Subcutaneous adipose tissue (tissue), 4 donors: ENCODE results near the gene QTRT2. TPM values are rescaled to one million over a fixed set of nuclear protein-coding genes. Genes with fewer than 3 reads are reported as not detected.

Source experiments
- CTCF ChIP-seq: fragments of 450-650 bp; IDR thresholded peaks from one replicate; pipeline ENCODE4 v1.5.1; 2016; ENCODE audit warnings: low read depth, mild to moderate bottlenecking, control low read depth, antibody characterized with exemption, moderate library complexity
- total RNA-seq, 4 donors: library from RNA; depleted of rRNA; stranded (reverse); fragments of >200 nt; gene quantifications; one replicate each; pipeline ENCODE4 v1.1.0, GENCODE V29; 2016

Gene QTRT2
- total RNA-seq, 4 donors from 2014 or later = 13.4 to 22.2 (median 18.1) TPM

GRCh38 chr3:114026331-114026730 is 30.2 kb upstream of the QTRT2 start:
- no peak for TF ChIP-seq CTCF

GRCh38 chr3:114033721-114034120 is 22.8 kb upstream of the QTRT2 start:
- TF ChIP-seq CTCF = no peak

GRCh38 chr3:114034211-114034610 is 22.3 kb upstream of the QTRT2 start:
- no peak for TF ChIP-seq CTCF

GRCh38 chr3:114034787-114035545 is 21.6 kb upstream of the QTRT2 start:
- TF ChIP-seq CTCF = no peak

- TF ChIP-seq CTCF = no peak
These were observed 20.6 kb upstream of the QTRT2 start for GRCh38 chr3:114035896-114036295.

- no peak for TF ChIP-seq CTCF
These were observed 13.3 kb upstream of the QTRT2 start for GRCh38 chr3:114043205-114043604.

GRCh38 chr3:114052216-114052615 is 4.3 kb upstream of the QTRT2 start:
- TF ChIP-seq CTCF = no peak
